Measurements from ENCODE around the gene NAALADL2.

DNA sequence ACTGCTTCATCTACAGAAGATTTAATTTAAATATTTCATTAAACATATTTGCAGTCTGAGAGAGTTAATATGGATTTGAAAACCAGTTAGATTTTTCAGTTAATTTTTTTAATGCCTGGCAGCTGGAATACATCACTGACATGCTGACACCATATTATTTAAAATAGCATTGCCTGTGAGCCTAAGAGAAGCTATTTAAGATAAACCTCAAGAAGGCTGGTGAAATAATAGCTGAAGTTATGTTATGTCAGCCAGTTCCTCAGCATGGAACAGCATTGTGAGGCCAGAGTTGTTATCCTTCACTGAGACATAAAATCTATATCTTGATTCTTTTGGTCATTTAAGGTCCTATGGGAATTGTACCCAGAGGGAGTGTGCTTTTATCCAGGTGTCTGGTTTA is 705.2 kb downstream of the NAALADL2 start:
- TF ChIP-seq, protein P1, sequence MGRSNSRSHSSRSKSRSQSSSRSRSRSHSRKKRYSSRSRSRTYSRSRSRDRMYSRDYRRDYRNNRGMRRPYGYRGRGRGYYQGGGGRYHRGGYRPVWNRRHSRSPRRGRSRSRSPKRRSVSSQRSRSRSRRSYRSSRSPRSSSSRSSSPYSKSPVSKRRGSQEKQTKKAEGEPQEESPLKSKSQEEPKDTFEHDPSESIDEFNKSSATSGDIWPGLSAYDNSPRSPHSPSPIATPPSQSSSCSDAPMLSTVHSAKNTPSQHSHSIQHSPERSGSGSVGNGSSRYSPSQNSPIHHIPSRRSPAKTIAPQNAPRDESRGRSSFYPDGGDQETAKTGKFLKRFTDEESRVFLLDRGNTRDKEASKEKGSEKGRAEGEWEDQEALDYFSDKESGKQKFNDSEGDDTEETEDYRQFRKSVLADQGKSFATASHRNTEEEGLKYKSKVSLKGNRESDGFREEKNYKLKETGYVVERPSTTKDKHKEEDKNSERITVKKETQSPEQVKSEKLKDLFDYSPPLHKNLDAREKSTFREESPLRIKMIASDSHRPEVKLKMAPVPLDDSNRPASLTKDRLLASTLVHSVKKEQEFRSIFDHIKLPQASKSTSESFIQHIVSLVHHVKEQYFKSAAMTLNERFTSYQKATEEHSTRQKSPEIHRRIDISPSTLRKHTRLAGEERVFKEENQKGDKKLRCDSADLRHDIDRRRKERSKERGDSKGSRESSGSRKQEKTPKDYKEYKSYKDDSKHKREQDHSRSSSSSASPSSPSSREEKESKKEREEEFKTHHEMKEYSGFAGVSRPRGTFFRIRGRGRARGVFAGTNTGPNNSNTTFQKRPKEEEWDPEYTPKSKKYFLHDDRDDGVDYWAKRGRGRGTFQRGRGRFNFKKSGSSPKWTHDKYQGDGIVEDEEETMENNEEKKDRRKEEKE (IDR thresholded peaks at IDR 0.05): no peak
- TF ChIP-seq HMGA1 (CRISPR knock-in tag; conservative IDR thresholded peaks at IDR 0.05): no peak
- no peak for TF ChIP-seq NFE2L1 (CRISPR knock-in tag; IDR thresholded peaks at IDR 0.05; ENCODE audit: borderline replicate concordance)
- TF ChIP-seq, protein P2, sequence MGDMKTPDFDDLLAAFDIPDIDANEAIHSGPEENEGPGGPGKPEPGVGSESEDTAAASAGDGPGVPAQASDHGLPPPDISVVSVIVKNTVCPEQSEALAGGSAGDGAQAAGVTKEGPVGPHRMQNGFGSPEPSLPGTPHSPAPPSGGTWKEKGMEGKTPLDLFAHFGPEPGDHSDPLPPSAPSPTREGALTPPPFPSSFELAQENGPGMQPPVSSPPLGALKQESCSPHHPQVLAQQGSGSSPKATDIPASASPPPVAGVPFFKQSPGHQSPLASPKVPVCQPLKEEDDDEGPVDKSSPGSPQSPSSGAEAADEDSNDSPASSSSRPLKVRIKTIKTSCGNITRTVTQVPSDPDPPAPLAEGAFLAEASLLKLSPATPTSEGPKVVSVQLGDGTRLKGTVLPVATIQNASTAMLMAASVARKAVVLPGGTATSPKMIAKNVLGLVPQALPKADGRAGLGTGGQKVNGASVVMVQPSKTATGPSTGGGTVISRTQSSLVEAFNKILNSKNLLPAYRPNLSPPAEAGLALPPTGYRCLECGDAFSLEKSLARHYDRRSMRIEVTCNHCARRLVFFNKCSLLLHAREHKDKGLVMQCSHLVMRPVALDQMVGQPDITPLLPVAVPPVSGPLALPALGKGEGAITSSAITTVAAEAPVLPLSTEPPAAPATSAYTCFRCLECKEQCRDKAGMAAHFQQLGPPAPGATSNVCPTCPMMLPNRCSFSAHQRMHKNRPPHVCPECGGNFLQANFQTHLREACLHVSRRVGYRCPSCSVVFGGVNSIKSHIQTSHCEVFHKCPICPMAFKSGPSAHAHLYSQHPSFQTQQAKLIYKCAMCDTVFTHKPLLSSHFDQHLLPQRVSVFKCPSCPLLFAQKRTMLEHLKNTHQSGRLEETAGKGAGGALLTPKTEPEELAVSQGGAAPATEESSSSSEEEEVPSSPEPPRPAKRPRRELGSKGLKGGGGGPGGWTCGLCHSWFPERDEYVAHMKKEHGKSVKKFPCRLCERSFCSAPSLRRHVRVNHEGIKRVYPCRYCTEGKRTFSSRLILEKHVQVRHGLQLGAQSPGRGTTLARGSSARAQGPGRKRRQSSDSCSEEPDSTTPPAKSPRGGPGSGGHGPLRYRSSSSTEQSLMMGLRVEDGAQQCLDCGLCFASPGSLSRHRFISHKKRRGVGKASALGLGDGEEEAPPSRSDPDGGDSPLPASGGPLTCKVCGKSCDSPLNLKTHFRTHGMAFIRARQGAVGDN (CRISPR knock-in tag; IDR thresholded peaks at IDR 0.05): no peak
- no peak for TF ChIP-seq YY1 (IDR thresholded peaks at IDR 0.05; ENCODE audit: insufficient read depth, insufficient replicate concordance, low read depth, low read length)
- no peak for TF ChIP-seq FOXA1 (IDR thresholded peaks at IDR 0.05)
- no peak for TF ChIP-seq FOXA1 (CRISPR knock-in tag; IDR thresholded peaks at IDR 0.05)
- TF ChIP-seq, protein P3, sequence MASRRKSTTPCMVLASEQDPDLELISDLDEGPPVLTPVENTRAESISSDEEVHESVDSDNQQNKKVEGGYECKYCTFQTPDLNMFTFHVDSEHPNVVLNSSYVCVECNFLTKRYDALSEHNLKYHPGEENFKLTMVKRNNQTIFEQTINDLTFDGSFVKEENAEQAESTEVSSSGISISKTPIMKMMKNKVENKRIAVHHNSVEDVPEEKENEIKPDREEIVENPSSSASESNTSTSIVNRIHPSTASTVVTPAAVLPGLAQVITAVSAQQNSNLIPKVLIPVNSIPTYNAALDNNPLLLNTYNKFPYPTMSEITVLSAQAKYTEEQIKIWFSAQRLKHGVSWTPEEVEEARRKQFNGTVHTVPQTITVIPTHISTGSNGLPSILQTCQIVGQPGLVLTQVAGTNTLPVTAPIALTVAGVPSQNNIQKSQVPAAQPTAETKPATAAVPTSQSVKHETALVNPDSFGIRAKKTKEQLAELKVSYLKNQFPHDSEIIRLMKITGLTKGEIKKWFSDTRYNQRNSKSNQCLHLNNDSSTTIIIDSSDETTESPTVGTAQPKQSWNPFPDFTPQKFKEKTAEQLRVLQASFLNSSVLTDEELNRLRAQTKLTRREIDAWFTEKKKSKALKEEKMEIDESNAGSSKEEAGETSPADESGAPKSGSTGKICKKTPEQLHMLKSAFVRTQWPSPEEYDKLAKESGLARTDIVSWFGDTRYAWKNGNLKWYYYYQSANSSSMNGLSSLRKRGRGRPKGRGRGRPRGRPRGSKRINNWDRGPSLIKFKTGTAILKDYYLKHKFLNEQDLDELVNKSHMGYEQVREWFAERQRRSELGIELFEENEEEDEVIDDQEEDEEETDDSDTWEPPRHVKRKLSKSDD (CRISPR knock-in tag; IDR thresholded peaks at IDR 0.05; ENCODE audit: low read depth): no peak
